ENCODE data around the gene DNAJC24. TPM values are rescaled to one million over a fixed set of nuclear protein-coding genes. Genes with fewer than 3 reads are reported as not detected.
"Not testable (repeated sequence)": the region's sequence is repeated elsewhere in the genome, so short reads cannot be mapped to it uniquely, and the experiment has no call there.

Gene DNAJC24, protein sequence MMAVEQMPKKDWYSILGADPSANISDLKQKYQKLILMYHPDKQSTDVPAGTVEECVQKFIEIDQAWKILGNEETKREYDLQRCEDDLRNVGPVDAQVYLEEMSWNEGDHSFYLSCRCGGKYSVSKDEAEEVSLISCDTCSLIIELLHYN
- 21.9 and 27.2 TPM in 2 replicates for total RNA-seq
- long read RNA-seq, partial matches to known transcripts, result 6 of 17 reads
- long read RNA-seq, other reads (novel, unspliced or antisense), result 8 of 17 reads

DNA sequence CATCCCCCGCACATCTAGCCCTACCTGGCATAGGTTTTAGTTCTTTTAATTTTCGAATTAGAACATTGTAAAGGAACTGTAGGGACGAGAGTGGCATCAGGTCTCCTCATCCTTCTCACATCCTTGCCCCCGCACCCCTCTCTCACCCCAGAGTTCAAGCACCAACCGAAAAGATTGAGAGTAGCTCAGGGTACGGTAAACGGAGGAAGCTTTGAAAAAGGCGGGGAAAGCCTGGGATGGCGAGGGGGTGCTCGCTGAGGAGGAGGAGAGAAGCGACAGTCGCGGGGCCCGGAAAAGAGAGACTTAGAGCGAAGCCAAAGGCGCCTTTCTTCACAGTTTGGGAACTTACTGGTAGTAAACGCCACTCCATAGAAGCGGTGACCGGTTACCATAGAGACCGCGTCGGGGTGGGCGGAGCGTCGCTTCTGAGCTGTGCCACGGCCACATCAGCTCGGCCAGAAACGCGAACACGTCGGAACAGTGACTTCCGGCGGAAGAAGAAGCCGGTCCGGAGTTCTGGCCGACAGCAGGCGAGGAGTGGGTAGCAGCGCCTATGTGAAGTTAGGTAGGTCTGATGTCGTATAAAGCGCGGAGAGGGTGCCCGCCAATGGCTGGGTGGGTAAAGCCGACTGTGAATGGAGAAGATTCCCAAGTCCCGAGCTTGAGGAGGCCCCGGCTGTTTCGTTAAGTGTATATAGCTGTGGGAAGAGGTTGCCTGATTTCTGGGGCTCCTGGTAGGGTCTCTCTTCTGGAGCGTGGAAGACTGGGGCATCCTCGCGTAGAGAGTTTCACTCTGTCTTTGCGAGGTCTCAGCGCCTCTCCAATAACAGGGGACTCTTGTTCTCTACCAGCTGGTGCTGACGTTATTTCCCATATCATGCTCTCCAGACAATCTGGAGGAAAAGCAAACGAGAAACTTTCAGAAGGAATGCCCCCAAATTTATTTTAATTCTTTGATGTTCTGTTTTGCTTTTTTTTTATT lies at the start of gene DNAJC24, which contains the start of gene DCDC1:
DNAJC24 (plus strand) TSS at position 513 of the 982 bp plus-strand sequence. CDS start 889 bp downstream, outside the sequence.
DCDC1 (minus strand) TSS at position 392 of the 982 bp plus-strand sequence. CDS start 41,459 bp downstream, outside the sequence.
- Mint-ChIP-seq H3K36me3 (ENCODE audit: insufficient read depth) (peaks cover 1% of the 10 kb centered on the region), H3K27me3 (no peaks in the 10 kb centered on the region), H3K4me3 (ENCODE audit: low read depth) (peak within 1 kb of the TSS; percentile 85), H3K4me1 (ENCODE audit: low read depth) (peaks cover 15% of the 10 kb centered on the region), H3K9me3 (ENCODE audit: low read depth) (no peaks in the 10 kb centered on the region), H3K27ac (peak within 1 kb of the TSS; percentile 96)
- DNase-seq (ENCODE audit: low spot score, unreplicated experiment), result peak; percentile 80
- TF ChIP-seq, protein P1, sequence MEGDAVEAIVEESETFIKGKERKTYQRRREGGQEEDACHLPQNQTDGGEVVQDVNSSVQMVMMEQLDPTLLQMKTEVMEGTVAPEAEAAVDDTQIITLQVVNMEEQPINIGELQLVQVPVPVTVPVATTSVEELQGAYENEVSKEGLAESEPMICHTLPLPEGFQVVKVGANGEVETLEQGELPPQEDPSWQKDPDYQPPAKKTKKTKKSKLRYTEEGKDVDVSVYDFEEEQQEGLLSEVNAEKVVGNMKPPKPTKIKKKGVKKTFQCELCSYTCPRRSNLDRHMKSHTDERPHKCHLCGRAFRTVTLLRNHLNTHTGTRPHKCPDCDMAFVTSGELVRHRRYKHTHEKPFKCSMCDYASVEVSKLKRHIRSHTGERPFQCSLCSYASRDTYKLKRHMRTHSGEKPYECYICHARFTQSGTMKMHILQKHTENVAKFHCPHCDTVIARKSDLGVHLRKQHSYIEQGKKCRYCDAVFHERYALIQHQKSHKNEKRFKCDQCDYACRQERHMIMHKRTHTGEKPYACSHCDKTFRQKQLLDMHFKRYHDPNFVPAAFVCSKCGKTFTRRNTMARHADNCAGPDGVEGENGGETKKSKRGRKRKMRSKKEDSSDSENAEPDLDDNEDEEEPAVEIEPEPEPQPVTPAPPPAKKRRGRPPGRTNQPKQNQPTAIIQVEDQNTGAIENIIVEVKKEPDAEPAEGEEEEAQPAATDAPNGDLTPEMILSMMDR (IDR thresholded peaks at IDR 0.05; ENCODE audit: unreplicated experiment), result no peak

DNA sequence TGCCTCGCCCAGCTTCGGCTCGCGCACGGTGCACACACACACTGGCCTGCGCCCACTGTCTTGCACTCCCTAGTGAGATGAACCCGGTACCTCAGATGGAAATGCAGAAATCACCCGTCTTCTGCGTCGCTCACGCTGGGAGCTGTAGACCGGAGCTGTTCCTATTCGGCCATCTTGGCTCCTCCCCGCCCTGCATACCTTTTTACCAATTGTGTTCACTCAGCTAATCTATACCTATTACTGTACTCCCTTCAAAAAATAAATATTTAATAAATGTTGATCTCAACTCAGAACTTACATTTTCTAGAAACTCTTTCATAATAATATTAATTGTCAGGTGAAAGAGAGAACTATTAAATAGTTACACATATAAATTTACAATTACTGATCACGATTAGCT lies 48.2 kb upstream of the DNAJC24 start:
- H3K27ac Mint-ChIP-seq; H3K36me3 Mint-ChIP-seq (ENCODE audit: insufficient read depth); H3K9me3 Mint-ChIP-seq (ENCODE audit: low read depth); H3K4me1 Mint-ChIP-seq (ENCODE audit: low read depth); DNase-seq (ENCODE audit: low spot score, unreplicated experiment); H3K4me3 Mint-ChIP-seq (ENCODE audit: low read depth); H3K27me3 Mint-ChIP-seq: not testable (repeated sequence)

DNA sequence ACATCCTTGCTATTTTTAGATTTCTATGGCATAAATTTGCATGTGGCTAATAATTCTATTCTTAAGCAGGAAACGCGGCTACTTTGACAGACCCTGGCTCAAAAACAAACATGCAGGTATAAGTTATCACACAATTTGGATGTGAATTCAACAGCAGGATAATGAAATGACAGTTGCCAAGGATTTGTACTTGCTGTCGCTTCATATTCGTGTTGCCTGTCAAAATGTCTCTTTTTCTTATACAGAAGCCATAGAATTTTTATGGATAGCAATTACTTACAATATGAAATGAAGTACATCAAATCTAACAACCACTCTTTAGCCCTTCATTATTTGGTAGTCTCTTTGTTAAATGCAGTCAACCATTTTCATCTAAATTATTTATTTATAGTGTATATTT lies 46.5 kb upstream of the DNAJC24 start:
- H3K4me3 Mint-ChIP-seq (ENCODE audit: low read depth), result no peak overlapping the region
- TF ChIP-seq, protein P1 (IDR thresholded peaks at IDR 0.05; ENCODE audit: unreplicated experiment), result no peak
- H3K9me3 Mint-ChIP-seq (ENCODE audit: low read depth), result no peaks in the 10 kb centered on the region
- no peak overlapping the region for H3K27ac Mint-ChIP-seq
- H3K36me3 Mint-ChIP-seq (ENCODE audit: insufficient read depth), result peaks cover 5% of the 10 kb centered on the region
- no peaks in the 10 kb centered on the region for H3K27me3 Mint-ChIP-seq
- DNase-seq (ENCODE audit: low spot score, unreplicated experiment), result no peak
- H3K4me1 Mint-ChIP-seq (ENCODE audit: low read depth), result peaks cover 4% of the 10 kb centered on the region

- TF ChIP-seq, protein P1 (IDR thresholded peaks at IDR 0.05; ENCODE audit: unreplicated experiment), result no peak
- no peak overlapping the region for H3K4me3 Mint-ChIP-seq (ENCODE audit: low read depth)
- no peaks in the 10 kb centered on the region for H3K9me3 Mint-ChIP-seq (ENCODE audit: low read depth)
- peak overlapping the region; percentile 5 for H3K27ac Mint-ChIP-seq
- DNase-seq (ENCODE audit: low spot score, unreplicated experiment), result no peak
- peaks cover 4% of the 10 kb centered on the region for H3K4me1 Mint-ChIP-seq (ENCODE audit: low read depth)
- no peaks in the 10 kb centered on the region for H3K27me3 Mint-ChIP-seq
- peaks cover 7% of the 10 kb centered on the region for H3K36me3 Mint-ChIP-seq (ENCODE audit: insufficient read depth)
Measured at GRCh38 chr11:31325160-31325559, 44.5 kb upstream of the DNAJC24 start.

- Mint-ChIP-seq H3K4me1 (ENCODE audit: low read depth) (peaks cover 4% of the 10 kb centered on the region), H3K4me3 (ENCODE audit: low read depth) (no peak overlapping the region), H3K36me3 (ENCODE audit: insufficient read depth) (peaks cover 4% of the 10 kb centered on the region), H3K27me3 (no peaks in the 10 kb centered on the region), H3K9me3 (ENCODE audit: low read depth) (peaks cover 12% of the 10 kb centered on the region), H3K27ac (no peak overlapping the region)
- TF ChIP-seq, protein P1 (IDR thresholded peaks at IDR 0.05; ENCODE audit: unreplicated experiment), result no peak
- no peak for DNase-seq (ENCODE audit: low spot score, unreplicated experiment)
Measured at GRCh38 chr11:31326470-31327148, 43.1 kb upstream of the DNAJC24 start.
